GM12878 (cell line): ENCODE measurements around the gene GGT6. TPM values are rescaled to one million over a fixed set of nuclear protein-coding genes. Genes with fewer than 3 reads are reported as not detected.

ENCODE experiments used
- ATAC-seq: fragments of 200-7000 bp; cut with Tn5 transposase; 3 replicates; pipeline ENCODE4 v1.9.1; 2020; ENCODE audit warnings: mild to moderate bottlenecking, moderate library complexity
- BruUV-seq: library from RNA; stranded (reverse); fragments of 400-500 nt; replicated peaks from 2 replicates; lab custom pipeline; 2021; lab: Mats Ljungman, UMichigan
- CTCF ChIA-PET: fragments of 300-600 bp; sonication (Branson Sonifier 250); formaldehyde crosslinking; extraction: SDS; loops from one replicate; lab custom pipeline; 2021; ENCODE audit warnings: inconsistent platforms; lab: Yijun Ruan, JAX
- POLR2A ChIA-PET: fragments of 350-600 bp; formaldehyde crosslinking; extraction: SDS; loops from one replicate; lab custom pipeline; 2021; ENCODE audit warnings: inconsistent platforms; lab: Charles Lee
- RAD21 ChIA-PET: fragments of 300-600 bp; sonication (Branson Sonifier 250); formaldehyde crosslinking; loops from one replicate; lab custom pipeline; 2023; ENCODE audit warnings: antibody characterized with exemption; ENCODE audit not compliant: unreplicated experiment; lab: Charles Lee
- SMC1A ChIA-PET: fragments of 300-600 bp; sonication (Branson Sonifier 250); formaldehyde crosslinking; loops from one replicate; lab custom pipeline; 2023; ENCODE audit not compliant: unreplicated experiment, uncharacterized antibody; lab: Charles Lee
- DNase-seq: peaks from one replicate; pipeline ENCODE4 v3.0.0-alpha.2; 2011; ENCODE audit warnings: low read depth, low spot score
- FAIRE-seq: peaks from 3 replicates; lab custom pipeline; 2011; peaks lifted over from hg19 to GRCh38; lab: Jason Lieb, UNC
- H2AFZ ChIP-seq: 2 replicates; pipeline ENCODE4 v1.6.0; 2011; ENCODE audit warnings: low read depth, low read length, control low read depth; ENCODE audit not compliant: control insufficient read depth
- H3K27ac ChIP-seq: 2 replicates; pipeline ENCODE4 v1.5.1; 2011; ENCODE audit warnings: control low read depth; ENCODE audit not compliant: control insufficient read depth, insufficient read depth
- H3K27me3 ChIP-seq, 2 experiments: replicated peaks in 1 of 2; 2 replicates each; pipeline versions ENCODE4 v1.6.0 to v1.6.1; 2011; ENCODE audit warnings: low read length in 1 of 2; ENCODE audit not compliant: control insufficient read depth in 2 of 2, insufficient read depth in 2 of 2
- H3K36me3 ChIP-seq, 2 experiments: 2 replicates each; pipeline ENCODE4 v1.5.1; 2011; ENCODE audit warnings: low read length in 1 of 2; ENCODE audit not compliant: control insufficient read depth in 2 of 2, insufficient read depth in 2 of 2
- H3K4me1 ChIP-seq: 2 replicates; pipeline ENCODE4 v1.6.1; 2011; ENCODE audit warnings: mild to moderate bottlenecking, low read length, moderate library complexity, mixed read lengths; ENCODE audit not compliant: control insufficient read depth, insufficient read depth
- H3K4me2 ChIP-seq: 2 replicates; pipeline ENCODE4 v1.6.0; 2011; ENCODE audit warnings: control low read depth; ENCODE audit not compliant: control insufficient read depth, insufficient read depth
- H3K4me3 ChIP-seq: fragments of 200-600 bp; sonication (generic); 2 replicates; pipeline ENCODE4 v1.5.1; 2016
- H3K79me2 ChIP-seq: 2 replicates; pipeline ENCODE4 v1.6.0; 2011; ENCODE audit warnings: low read length; ENCODE audit not compliant: control insufficient read depth, insufficient read depth
- H3K9ac ChIP-seq: 2 replicates; pipeline ENCODE4 v1.8.0; 2011; ENCODE audit warnings: low read length, control low read depth, mixed read lengths; ENCODE audit not compliant: control insufficient read depth, insufficient read depth
- H3K9me3 ChIP-seq: replicated peaks from 3 replicates; pipeline ENCODE4 v1.5.1; 2011; ENCODE audit warnings: mild to moderate bottlenecking, low read length; ENCODE audit not compliant: control insufficient read depth, insufficient read depth
- H4K20me1 ChIP-seq: 2 replicates; pipeline ENCODE4 v1.6.0; 2011; ENCODE audit not compliant: control insufficient read depth, insufficient read depth
- BHLHE40 ChIP-seq, 2 experiments: fragments of 450-650 bp in 1 of 2; IDR thresholded peaks; 2 replicates each; pipeline ENCODE4 v1.6.1; 2011 to 2017; ENCODE audit warnings: low read depth in 2 of 2, borderline replicate concordance in 1 of 2, improper control_type of control experiment in 1 of 2, low read length in 1 of 2, mild to moderate bottlenecking in 1 of 2
- CEBPZ ChIP-seq: fragments of 150-350 bp; IDR thresholded peaks from 2 replicates; pipeline ENCODE4 v1.6.1; 2016; ENCODE audit warnings: low read depth, low read length
- USF1 ChIP-seq: IDR thresholded peaks from 2 replicates; pipeline ENCODE4 v1.6.1; 2011; ENCODE audit warnings: borderline replicate concordance, low read depth, mild to moderate bottlenecking, moderate library complexity, mixed read lengths, low read length; ENCODE audit not compliant: insufficient read depth; ENCODE audit errors: extremely low read length
- WGBS: methylation state at CpG from one replicate; pipeline ENCODE4 v1.1.6; 2016; ENCODE audit warnings: low lambda C conversion rate; ENCODE audit not compliant: insufficient replicate concordance, insufficient coverage; ENCODE audit errors: missing lambda C conversion rate; 5-methylcytosine and 5-hydroxymethylcytosine counted together
- in situ Hi-C: fragments of 300-500 bp; cut with MboI; formaldehyde crosslinking; loops from 9 replicates; pipeline ENCODE4 v1.14.3; 2018; ENCODE audit warnings: mixed read lengths
- intact Hi-C: fragments of 100-400 bp; cut with micrococcal nuclease; formaldehyde crosslinking; loops from one replicate; pipeline ENCODE4 v1.14.2; 2022; ENCODE audit not compliant: unreplicated experiment
- polyA plus RNA-seq, 11 experiments: library from polyadenylated mRNA; depleted of rRNA in 4 of 11; unstranded in 6 of 11; stranded (reverse) in 5 of 11; fragments of >200 nt; fragmentation: Nextera tagmentation in 4 of 11; fragmentation: Illumina TruSeq in 1 of 11; extraction: Ambion mirVana in 4 of 11; extraction: Trizol in 1 of 11; gene quantifications; 1 replicate in 1 of 11; 2 replicates in 10 of 11; pipeline versions ENCODE4 v1.2.1 to v1.2.3, GENCODE V29; 2011 to 2016; ENCODE audit warnings: inconsistent platforms in 2 of 11, missing spikeins in 2 of 11, low read depth in 1 of 11
- total RNA-seq, 4 experiments: library from RNA; depleted of rRNA in 3 of 4; stranded (reverse); fragments of >200 nt in 3 of 4; fragmentation: Illumina TruSeq in 1 of 4; extraction: Trizol in 1 of 4; gene quantifications; 2 replicates each; pipeline versions ENCODE4 v1.2.1 to v1.2.3, GENCODE V29; 2013 to 2021

Gene GGT6
- total and polyA plus RNA-seq, 10 of the 15 experiments (the other 5 are each of a cell fraction or from before 2014, with no cell fraction given), result 0.01 to 0.26 (median 0.13) TPM; not detected in 5

- H2AFZ ChIP-seq, result no peak overlapping the region
- H3K79me2 ChIP-seq, result no peaks in the 10 kb centered on the region
- no peaks in the 10 kb centered on the region for H4K20me1 ChIP-seq
- 49% methylated on average over 11 of the region's 11 CpGs for WGBS
- H3K4me2 ChIP-seq, result no peak overlapping the region
- DNase-seq (no peak), FAIRE-seq (peak; percentile 41), ATAC-seq (no peak)
- H3K4me1 ChIP-seq, result peaks cover 45% of the 10 kb centered on the region
- POLR2A ChIA-PET, result no interaction called here
- H3K9me3 ChIP-seq, result no peaks in the 10 kb centered on the region; the same call in 1 of the 3 replicates
- RAD21 ChIA-PET, result no interaction called here
- H3K27me3 ChIP-seq, result no peaks in the 10 kb centered on the region
- BruUV-seq, result no TSS peak
- no peak overlapping the region for H3K27ac ChIP-seq
- TF ChIP-seq CEBPZ (no peak), BHLHE40 (IDR thresholded peaks at IDR 0.05; ENCODE audit: borderline replicate concordance in 1 of 2, low read depth in 2 of 2, low read length in 1 of 2) (peak; percentile 40 to 69; a peak in 3 of 4 replicates), USF1 (peak; percentile 39)
- TF ChIP-seq, all 136 proteins: peak for 2
- H3K4me3 ChIP-seq, result no peak overlapping the region
- ChIA-PET SMC1A (no interaction called here), CTCF (interaction anchor here (1.6 kb wide), 1 partner anchor 140 kb away, joined by 4 read pairs; no protein-coding TSS in a partner anchor)
- no peak overlapping the region for H3K9ac ChIP-seq
- in situ Hi-C loops, result no loop called here
- H3K36me3 ChIP-seq, result no peaks in the 10 kb centered on the region
- intact Hi-C loops, result loop anchor here (10.0 kb wide), 1 partner anchor 136 kb away; no protein-coding TSS in a partner anchor
Observed at GRCh38 chr17:4560837-4561256, 470 bp upstream of the GGT6 start.
